H1 (cell line): ENCODE data around the gene ICAM5. TPM values are rescaled to one million over a fixed set of nuclear protein-coding genes. Genes with fewer than 3 reads are reported as not detected.
A peak's percentile ranks its signal among the peaks of the same experiment; 100 is the strongest.

Experiments used
- ATF2 ChIP-seq: IDR thresholded peaks from 2 replicates; pipeline ENCODE4 v1.6.1; 2012; ENCODE audit warnings: low read length, inconsistent platforms
- CHD7 ChIP-seq: fragments of 300-600 bp; sonication (generic); IDR thresholded peaks from 2 replicates; pipeline ENCODE4 v1.7.1; 2012; ENCODE audit warnings: low read length, moderate library complexity, mild to moderate bottlenecking, inconsistent platforms; ENCODE audit not compliant: insufficient replicate concordance
- KDM1A ChIP-seq: fragments of 200-600, 300-600 bp; sonication (generic); IDR thresholded peaks from 2 replicates; pipeline ENCODE4 v1.7.1; 2016; ENCODE audit warnings: mild to moderate bottlenecking, low read length, borderline replicate concordance
- POLR2A ChIP-seq, 2 experiments: IDR thresholded peaks; 1 replicate in 1 of 2; 2 replicates in 1 of 2; pipeline ENCODE4 v1.6.1; 2011; ENCODE audit warnings: low read depth in 2 of 2, low read length in 2 of 2, mild to moderate bottlenecking in 2 of 2; ENCODE audit errors: control extremely low read depth in 1 of 2
- RAD21 ChIP-seq, 2 experiments: IDR thresholded peaks in 1 of 2; conservative IDR thresholded peaks in 1 of 2; 2 replicates each; pipeline ENCODE4 v1.6.1; 2011; ENCODE audit warnings: low read depth in 2 of 2, low read length in 2 of 2, improper control_type of control experiment in 1 of 2, inconsistent platforms in 1 of 2, mild to moderate bottlenecking in 1 of 2, moderate library complexity in 1 of 2
- TAF1 ChIP-seq: IDR thresholded peaks from 2 replicates; pipeline ENCODE4 v1.6.1; 2011; ENCODE audit warnings: mild to moderate bottlenecking, low read depth, low read length
- TAF7 ChIP-seq: optimal IDR thresholded peaks from 2 replicates; pipeline ENCODE3; 2011; ENCODE audit warnings: low read depth, mild to moderate bottlenecking, inconsistent platforms, low read length, moderate library complexity, borderline replicate concordance
- polyA plus RNA-seq, 7 experiments: library from polyadenylated mRNA; depleted of rRNA in 3 of 7; stranded (reverse) in 5 of 7; unstranded in 2 of 7; fragments of >200 nt in 5 of 7; fragments of 200-250 nt in 2 of 7; gene quantifications; 1 replicate in 5 of 7; 2 replicates in 1 of 7; 4 replicates in 1 of 7; pipeline versions ENCODE4 v1.2.1 to v1.2.3, GENCODE V29; 2011 to 2013; ENCODE audit warnings: missing spikeins in 2 of 7, mixed read lengths in 2 of 7
- total RNA-seq: library from RNA; stranded (reverse); fragmentation: NEBNext Ultra II Directional; extraction: Animal tissue kit (Norgen Biotek cat#: 25700); gene quantifications from 2 replicates; pipeline ENCODE4 v1.2.1, GENCODE V29; 2021

The ICAM5 gene
- total and polyA plus RNA-seq, 2 of the 8 experiments (the other 6 are each of a cell fraction or from before 2014, with no cell fraction given), result 3.9 to 4.8 TPM

- peak; percentile 96 for TF ChIP-seq CHD7
- TF ChIP-seq RAD21 (IDR thresholded peaks at IDR 0.05 in 1 of 2, conservative IDR thresholded peaks at IDR 0.05 in 1 of 2; ENCODE audit: low read depth in 2 of 2, low read length in 2 of 2), result peak in 1 of 2 experiments; percentile 4; a peak in 1 of 4 replicates
- peak; percentile 78 to 91 for TF ChIP-seq POLR2A (IDR thresholded peaks at IDR 0.05; ENCODE audit: control extremely low read depth in 1 of 2, low read depth in 2 of 2, low read length in 2 of 2)
- no peak for TF ChIP-seq KDM1A
- no peak for TF ChIP-seq ATF2
- TF ChIP-seq TAF1, result peak; percentile 70
- TF ChIP-seq TAF7, result peak; percentile 38
These were observed 25.8 kb downstream of the ICAM5 start, which contains the start of gene FDX2 (continued) for GRCh38 chr19:10315335-10316214.
